ENCODE measurements around the gene RAB42.

GRCh38 chr1:28640766-28641165, 48.7 kb downstream of the RAB42 start:
- no peak for TF ChIP-seq REST (IDR thresholded peaks at IDR 0.05; ENCODE audit: low read depth)
- no peak for TF ChIP-seq EP300 (IDR thresholded peaks at IDR 0.05; ENCODE audit: borderline replicate concordance)
- no peak for TF ChIP-seq YY1 (IDR thresholded peaks at IDR 0.05; ENCODE audit: low read depth)
- TF ChIP-seq EGR1 (IDR thresholded peaks at IDR 0.05): no peak
- TF ChIP-seq CREB1 (IDR thresholded peaks at IDR 0.05; ENCODE audit: low read depth): no peak
